Astrocyte (in vitro differentiated cells and primary cell): ENCODE results near the gene PDE6B. TPM values are rescaled to one million over a fixed set of nuclear protein-coding genes. Genes with fewer than 3 reads are reported as not detected.

Source experiments
- DNase-seq: peaks from one replicate; pipeline ENCODE4 v3.0.0-alpha.2; 2010; ENCODE audit warnings: low read depth
- FAIRE-seq: peaks from 2 replicates; lab custom pipeline; 2011; peaks lifted over from hg19 to GRCh38; lab: Jason Lieb, UNC
- H2AFZ ChIP-seq: 2 replicates; pipeline ENCODE4 v1.6.0; 2012; ENCODE audit warnings: low read depth, low read length, inconsistent platforms
- H3K27ac ChIP-seq: 2 replicates; pipeline ENCODE4 v1.5.1; 2011; ENCODE audit warnings: low read depth, low read length, inconsistent platforms
- H3K27me3 ChIP-seq: 2 replicates; pipeline ENCODE4 v1.6.0; 2011; ENCODE audit warnings: low read length, inconsistent platforms; ENCODE audit not compliant: insufficient read depth
- H3K36me3 ChIP-seq: 2 replicates; pipeline ENCODE4 v1.5.1; 2011; ENCODE audit warnings: low read length, inconsistent platforms; ENCODE audit not compliant: insufficient read depth
- H3K4me1 ChIP-seq: 2 replicates; pipeline ENCODE4 v1.5.1; 2011; ENCODE audit warnings: low read length, inconsistent platforms; ENCODE audit not compliant: insufficient read depth
- H3K4me2 ChIP-seq: 2 replicates; pipeline ENCODE4 v1.6.0; 2012; ENCODE audit warnings: low read length, inconsistent platforms
- H3K4me3 ChIP-seq: 2 replicates; pipeline ENCODE4 v1.5.1; 2011; ENCODE audit warnings: low read depth, mild to moderate bottlenecking, low read length, inconsistent platforms; ENCODE audit not compliant: insufficient read depth
- H3K79me2 ChIP-seq: 2 replicates; pipeline ENCODE4 v1.6.0; 2012; ENCODE audit warnings: mild to moderate bottlenecking, low read length, inconsistent platforms; ENCODE audit not compliant: insufficient read depth
- H3K9ac ChIP-seq: 2 replicates; pipeline ENCODE4 v1.6.0; 2012; ENCODE audit warnings: mild to moderate bottlenecking, low read length, inconsistent platforms
- H3K9me3 ChIP-seq: 2 replicates; pipeline ENCODE4 v1.5.1; 2012; ENCODE audit warnings: low read depth, mild to moderate bottlenecking, low read length, inconsistent platforms; ENCODE audit not compliant: insufficient read depth
- H4K20me1 ChIP-seq: 2 replicates; pipeline ENCODE4 v1.6.0; 2012; ENCODE audit warnings: low read length, inconsistent platforms; ENCODE audit not compliant: insufficient read depth
- H3K27ac Mint-ChIP-seq: one replicate; pipeline ENCODE4 v1.8.0; 2021; ENCODE audit warnings: mild to moderate bottlenecking, mixed read lengths; ENCODE audit not compliant: unreplicated experiment
- H3K27me3 Mint-ChIP-seq: one replicate; pipeline ENCODE4 v1.8.0; 2021; ENCODE audit warnings: low read depth, mixed read lengths; ENCODE audit not compliant: unreplicated experiment
- H3K36me3 Mint-ChIP-seq: one replicate; pipeline ENCODE4 v1.8.0; 2021; ENCODE audit warnings: low read depth, mixed read lengths; ENCODE audit not compliant: unreplicated experiment
- H3K4me1 Mint-ChIP-seq: one replicate; pipeline ENCODE4 v1.8.0; 2021; ENCODE audit warnings: low read depth, mixed read lengths; ENCODE audit not compliant: unreplicated experiment
- H3K4me3 Mint-ChIP-seq: one replicate; pipeline ENCODE4 v1.8.0; 2021; ENCODE audit warnings: mild to moderate bottlenecking, moderate library complexity, mixed read lengths; ENCODE audit not compliant: unreplicated experiment
- H3K9me3 Mint-ChIP-seq: one replicate; pipeline ENCODE4 v1.8.0; 2021; ENCODE audit warnings: mild to moderate bottlenecking, mixed read lengths; ENCODE audit not compliant: unreplicated experiment
- CTCF ChIP-seq: IDR thresholded peaks from 2 replicates; pipeline ENCODE4 v1.5.1; 2011; ENCODE audit warnings: low read depth, mild to moderate bottlenecking, inconsistent platforms, low read length, moderate library complexity; ENCODE audit not compliant: insufficient read depth
- EZH2 ChIP-seq: IDR thresholded peaks from 2 replicates; pipeline ENCODE4 v1.6.1; 2012; ENCODE audit warnings: mild to moderate bottlenecking, low read length, inconsistent platforms; ENCODE audit not compliant: insufficient read depth
- total RNA-seq: library from RNA; stranded (reverse); gene quantifications from 2 replicates; pipeline ENCODE4 v1.2.1, GENCODE V29; 2021

The PDE6B gene
- total RNA-seq, 1 donor from 2014 or later, result 2.8 TPM

DNA sequence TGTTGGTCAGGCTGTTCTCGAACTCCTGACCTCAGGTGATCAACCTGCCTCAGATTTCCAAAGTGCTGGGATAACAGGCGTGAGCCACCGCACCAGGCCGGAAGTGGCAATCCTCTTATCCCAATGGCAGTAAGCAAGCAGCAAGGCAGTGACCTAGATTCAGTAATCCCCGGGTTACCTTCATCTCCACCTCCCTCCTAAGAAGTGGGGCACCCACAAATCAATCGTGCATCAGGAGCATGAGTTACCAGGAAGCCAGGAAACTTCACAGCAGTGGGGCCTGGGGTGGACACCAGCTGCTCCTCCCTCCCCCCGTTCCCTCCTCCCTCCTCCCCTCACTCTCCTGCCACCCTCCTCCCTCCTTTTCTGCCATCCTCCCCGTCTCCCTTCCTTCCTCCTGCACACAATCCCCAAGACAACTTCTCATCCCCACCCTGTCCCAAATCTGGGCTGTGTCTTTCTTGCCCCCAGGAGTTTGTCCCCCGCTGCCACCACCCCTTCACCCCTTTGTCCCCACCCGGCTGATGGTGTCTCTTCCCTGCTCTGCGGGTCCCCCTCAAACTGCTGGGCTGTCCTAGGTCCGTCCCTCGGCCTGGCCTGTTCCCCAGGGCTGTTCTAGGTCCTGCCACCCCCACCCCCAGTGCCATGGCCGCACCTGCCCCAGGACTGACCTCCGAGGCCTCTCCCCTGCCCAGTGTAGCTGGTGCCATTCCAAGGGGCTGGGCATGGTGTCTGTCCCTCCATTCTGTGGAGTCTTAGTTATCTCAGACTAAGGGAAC lies 2.2 kb downstream of the PDE6B start:
- no peak overlapping the region for H3K27ac ChIP-seq
- H3K4me2 ChIP-seq, result no peak overlapping the region
- no peaks in the 10 kb centered on the region for H3K36me3 Mint-ChIP-seq
- no peak overlapping the region for H3K9ac ChIP-seq
- no peak overlapping the region for H3K4me3 Mint-ChIP-seq
- peaks cover 17% of the 10 kb centered on the region for H3K27me3 Mint-ChIP-seq
- H3K27ac Mint-ChIP-seq, result no peak overlapping the region
- no peaks in the 10 kb centered on the region for H3K27me3 ChIP-seq
- H2AFZ ChIP-seq, result no peak overlapping the region
- H4K20me1 ChIP-seq, result no peaks in the 10 kb centered on the region
- no peaks in the 10 kb centered on the region for H3K4me1 Mint-ChIP-seq
- DNase-seq (no peak), FAIRE-seq (no peak)
- H3K36me3 ChIP-seq, result no peaks in the 10 kb centered on the region
- TF ChIP-seq EZH2 (no peak), CTCF (no peak)
- H3K4me1 ChIP-seq, result no peaks in the 10 kb centered on the region
- peaks cover 16% of the 10 kb centered on the region for H3K9me3 Mint-ChIP-seq
- peaks cover 20% of the 10 kb centered on the region for H3K9me3 ChIP-seq
- no peaks in the 10 kb centered on the region for H3K79me2 ChIP-seq
- H3K4me3 ChIP-seq, result no peak overlapping the region

DNA sequence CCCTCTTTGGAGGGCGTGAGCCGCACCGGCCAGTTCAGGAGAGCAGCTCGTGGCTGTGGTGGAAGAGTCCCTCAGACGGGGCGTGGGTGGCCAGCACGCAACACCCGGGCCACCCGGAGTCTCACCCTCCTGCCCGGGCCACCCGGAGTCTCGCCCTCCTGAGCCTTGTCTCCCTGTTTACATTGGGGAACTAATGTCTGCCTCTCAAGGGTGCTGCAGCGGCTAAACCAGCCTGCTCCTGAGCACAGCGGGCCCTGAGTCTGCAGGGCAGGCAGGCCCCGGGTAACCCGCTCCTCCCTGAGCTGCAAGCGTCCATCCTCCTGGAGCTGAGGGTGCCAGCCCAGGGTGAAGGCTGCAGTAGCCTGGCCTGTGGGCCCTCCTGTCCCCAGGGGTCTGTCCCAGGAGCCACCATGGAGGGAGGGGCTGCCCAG lies 3.0 kb downstream of the PDE6B start:
- H3K9me3 Mint-ChIP-seq, result peaks cover 21% of the 10 kb centered on the region
- Histone ChIP-seq H3K4me3 (no peak overlapping the region), H4K20me1 (no peaks in the 10 kb centered on the region), H3K27me3 (no peaks in the 10 kb centered on the region), H3K9ac (no peak overlapping the region), H3K27ac (no peak overlapping the region), H3K79me2 (no peaks in the 10 kb centered on the region), H2AFZ (no peak overlapping the region), H3K4me1 (no peaks in the 10 kb centered on the region), H3K9me3 (peaks cover 20% of the 10 kb centered on the region), H3K36me3 (no peaks in the 10 kb centered on the region), H3K4me2 (no peak overlapping the region)
- peaks cover 18% of the 10 kb centered on the region for H3K27me3 Mint-ChIP-seq
- no peaks in the 10 kb centered on the region for H3K36me3 Mint-ChIP-seq
- no peaks in the 10 kb centered on the region for H3K4me1 Mint-ChIP-seq
- FAIRE-seq (no peak), DNase-seq (no peak)
- no peak overlapping the region for H3K27ac Mint-ChIP-seq
- no peak for TF ChIP-seq EZH2
- TF ChIP-seq CTCF, result no peak
- H3K4me3 Mint-ChIP-seq, result no peak overlapping the region
